ENCODE results near the gene OR6T1.
A peak's percentile ranks its signal among the peaks of the same experiment; 100 is the strongest.

OR6T1 gene, protein sequence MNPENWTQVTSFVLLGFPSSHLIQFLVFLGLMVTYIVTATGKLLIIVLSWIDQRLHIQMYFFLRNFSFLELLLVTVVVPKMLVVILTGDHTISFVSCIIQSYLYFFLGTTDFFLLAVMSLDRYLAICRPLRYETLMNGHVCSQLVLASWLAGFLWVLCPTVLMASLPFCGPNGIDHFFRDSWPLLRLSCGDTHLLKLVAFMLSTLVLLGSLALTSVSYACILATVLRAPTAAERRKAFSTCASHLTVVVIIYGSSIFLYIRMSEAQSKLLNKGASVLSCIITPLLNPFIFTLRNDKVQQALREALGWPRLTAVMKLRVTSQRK

DNA sequence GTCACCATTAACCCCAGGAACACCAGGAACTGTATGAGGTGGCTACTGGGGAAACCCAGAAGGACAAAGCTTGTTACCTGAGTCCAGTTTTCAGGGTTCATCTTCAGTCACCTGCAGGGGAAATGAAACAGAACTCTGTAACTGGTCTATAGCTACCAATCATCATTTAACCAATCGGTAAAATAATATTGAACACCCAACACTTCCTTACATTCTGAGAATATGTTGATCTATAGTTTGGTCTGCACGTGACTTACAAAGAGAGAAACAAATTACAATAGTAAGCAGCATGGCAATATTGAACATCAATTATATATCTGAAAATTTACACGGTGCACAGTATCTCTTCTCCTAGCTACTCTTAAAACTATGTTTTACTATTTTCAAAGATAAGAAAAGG lies at the start of gene OR6T1:
Gene OR6T1, minus strand, starts transcription at position 101 of the 400 bp plus-strand sequence. Its CDS starts 0 bp downstream, at position 101.
- DNase-seq = no peak

DNA sequence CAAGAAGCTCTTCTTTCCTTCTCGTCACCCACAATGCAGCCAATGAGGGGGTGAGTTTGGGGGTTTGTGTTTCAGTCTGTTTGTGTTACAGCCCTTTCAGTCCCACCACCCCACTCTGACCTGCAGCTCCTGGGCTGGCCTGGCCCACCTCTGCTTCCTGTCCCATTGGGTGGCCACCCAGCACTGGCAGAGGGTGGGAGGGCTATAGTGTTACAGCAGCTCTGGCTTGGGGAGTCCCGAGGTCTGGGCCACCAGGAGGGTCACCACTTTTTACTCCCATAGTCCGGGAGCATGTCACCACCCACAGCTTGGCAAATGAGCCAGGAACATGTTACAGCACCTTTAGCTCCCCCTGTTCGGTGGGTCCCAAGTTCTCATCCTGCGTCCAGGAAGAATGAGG lies 35.7 kb upstream of the OR6T1 start:
- no peak for DNase-seq

DNA sequence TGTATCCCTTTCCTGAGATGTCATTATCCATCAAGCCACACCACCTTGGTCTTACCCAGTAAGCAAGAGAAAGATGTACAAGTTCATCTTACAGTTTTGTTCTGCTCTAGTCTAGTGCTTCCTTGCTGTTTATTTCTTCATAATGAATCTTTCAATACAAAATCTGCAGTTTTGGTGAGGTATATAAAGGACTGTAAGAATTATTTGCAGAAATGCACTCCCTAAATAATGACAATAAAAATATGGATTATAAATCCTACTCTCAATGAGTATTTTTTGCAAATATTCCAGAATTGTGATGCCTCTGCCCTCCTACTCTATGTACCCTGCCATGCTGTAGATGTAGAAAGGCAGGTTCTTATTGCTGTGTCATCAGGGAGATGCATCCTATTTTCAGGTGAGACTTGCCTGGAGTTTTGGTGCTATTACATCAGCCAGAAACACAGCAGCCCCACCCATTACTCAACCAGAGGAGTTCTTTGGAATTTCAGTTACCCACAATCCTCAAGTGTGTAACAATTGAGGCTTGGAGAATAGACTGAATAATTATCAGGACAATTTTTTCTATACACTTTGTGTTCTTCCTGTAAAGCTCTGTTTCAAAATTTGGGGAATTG lies 34.2 kb upstream of the OR6T1 start, which contains the start of gene OR10S1:
Gene OR10S1, minus strand, starts transcription at position 51 of the 617 bp plus-strand sequence. CDS start 117 bp downstream, outside the sequence.
- no peak for DNase-seq

DNA sequence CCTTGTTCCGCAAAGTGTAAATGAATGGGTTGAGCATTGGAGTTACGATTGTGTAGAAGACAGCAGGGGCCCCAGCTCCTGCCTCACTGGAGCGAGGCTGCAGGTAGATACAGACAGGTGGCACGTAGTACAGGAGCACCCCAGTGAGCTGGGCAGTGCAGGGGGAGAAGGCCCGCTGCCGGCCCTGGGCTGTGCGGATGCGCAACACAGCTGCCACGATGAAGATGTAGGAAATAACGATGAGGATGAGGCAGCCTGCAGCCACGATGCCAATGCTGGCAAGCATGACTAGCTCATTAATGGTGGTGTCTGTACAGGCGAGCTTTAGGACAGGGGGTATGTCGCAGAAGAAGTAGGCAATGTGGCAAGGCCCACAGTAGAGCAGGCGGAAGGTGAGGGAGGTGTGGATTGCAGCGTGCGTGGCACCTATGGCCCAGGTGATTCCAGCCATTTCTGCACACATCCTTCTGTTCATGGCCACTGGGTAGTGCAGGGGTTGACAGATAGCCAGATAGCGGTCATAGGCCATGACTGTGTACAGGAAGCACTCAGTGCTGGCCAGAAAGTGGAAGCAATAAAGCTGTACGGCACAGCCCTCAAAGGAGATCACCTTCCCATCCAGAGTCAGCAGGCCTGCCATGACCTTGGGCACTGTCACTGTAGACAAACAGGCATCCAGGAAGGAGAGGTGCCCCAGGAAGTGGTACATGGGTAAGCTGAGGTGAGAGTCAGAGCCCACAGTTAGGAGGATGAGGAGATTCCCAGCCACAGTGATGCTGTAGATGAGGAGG lies 33.3 kb upstream of the OR6T1 start:
- no peak for DNase-seq

DNA sequence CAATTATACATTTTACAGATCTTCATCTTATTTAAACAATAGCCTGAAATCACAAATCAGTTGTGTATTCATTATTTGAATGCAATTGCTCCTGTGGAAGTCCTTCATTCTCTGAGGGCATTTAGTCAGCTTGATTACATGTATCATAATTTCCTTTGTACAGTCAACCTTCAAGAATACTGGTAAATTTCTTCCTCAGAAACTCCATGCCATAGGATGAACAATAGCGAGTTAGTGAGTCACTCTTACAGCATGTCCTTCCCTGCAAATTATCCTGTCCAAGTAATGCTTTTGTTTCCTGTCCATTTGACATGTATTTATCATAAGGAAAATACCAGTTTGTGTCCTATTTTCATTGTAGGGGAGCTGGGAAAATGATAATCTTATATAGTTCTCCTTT lies 30.2 kb upstream of the OR6T1 start:
- DNase-seq = no peak

DNA sequence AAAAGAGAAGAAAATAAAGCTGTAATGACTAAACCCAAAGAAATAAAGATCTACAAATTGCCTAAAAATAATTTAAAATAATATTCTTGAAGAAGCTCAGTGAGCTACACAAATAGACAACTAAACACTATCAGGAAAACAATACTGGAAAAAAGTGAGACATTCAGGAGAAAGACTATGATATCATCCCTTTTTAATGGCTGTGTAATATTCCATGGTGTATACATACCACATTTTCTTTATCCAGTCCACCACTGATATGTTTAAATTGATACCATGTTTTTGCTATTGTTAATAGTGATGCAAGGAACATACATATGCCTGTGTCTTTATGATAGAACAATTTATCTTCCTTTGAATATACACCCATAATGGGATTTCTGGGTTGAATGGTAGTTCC lies 13.1 kb upstream of the OR6T1 start:
- DNase-seq = no peak

DNA sequence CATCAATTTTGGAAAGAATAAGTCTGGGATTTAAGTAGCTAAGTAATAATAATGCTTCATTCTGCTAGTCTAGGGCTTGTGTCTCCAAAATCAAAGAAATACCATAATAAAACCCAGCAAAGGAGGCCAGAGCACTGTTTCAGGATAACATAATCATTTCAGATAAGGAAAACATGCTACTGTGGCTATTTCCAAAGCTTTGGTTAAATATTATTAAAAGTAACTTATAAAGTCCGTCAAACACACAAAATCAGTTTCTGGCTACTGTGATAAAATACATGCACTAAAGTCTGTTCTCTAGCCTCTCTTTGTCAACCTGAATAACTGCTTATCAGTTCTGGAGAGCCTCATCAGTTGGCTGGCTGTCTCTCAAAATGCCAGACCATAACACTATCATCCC lies 1.5 kb upstream of the OR6T1 start:
- no peak for DNase-seq

DNA sequence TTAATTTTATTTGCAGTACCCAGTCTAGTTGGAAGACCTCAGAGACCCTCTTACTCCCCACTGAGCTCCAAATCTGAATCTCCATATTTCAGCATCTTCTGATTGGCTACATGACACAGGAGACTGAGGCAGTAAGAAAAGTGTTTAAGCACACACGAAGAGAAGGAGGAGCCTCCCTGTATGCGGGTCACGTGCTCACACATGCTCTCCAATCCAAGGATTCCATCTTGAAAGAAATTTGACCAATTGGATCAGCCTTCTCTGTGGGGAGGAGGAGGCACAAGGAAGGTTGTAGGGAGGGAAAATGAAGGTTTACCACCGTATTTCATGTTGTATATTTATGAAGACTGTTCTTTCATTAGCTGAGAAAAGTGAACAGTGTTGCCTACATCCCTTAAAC lies 1.2 kb downstream of the OR6T1 start:
- DNase-seq = no peak

DNA sequence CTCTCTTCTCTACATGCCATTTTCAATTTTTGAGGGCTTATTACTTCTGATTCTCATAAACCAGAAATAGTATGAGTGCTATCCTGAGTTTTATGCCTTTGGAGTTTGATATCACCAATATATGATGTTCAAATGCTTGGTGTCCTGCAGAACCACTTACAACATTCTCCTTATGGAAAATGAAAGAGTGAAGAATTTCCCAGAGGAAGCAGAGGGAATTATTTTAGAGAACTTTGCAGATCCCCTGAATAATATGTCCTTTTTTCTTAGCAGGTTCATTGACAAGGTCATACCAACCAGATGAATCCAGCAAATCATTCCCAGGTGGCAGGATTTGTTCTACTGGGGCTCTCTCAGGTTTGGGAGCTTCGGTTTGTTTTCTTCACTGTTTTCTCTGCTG lies 4.3 kb downstream of the OR6T1 start, which contains the start of gene OR4D5:
Gene OR4D5, plus strand, starts transcription at position 301 of the 400 bp plus-strand sequence. Its CDS starts 0 bp downstream, at position 301.
- no peak for DNase-seq

DNA sequence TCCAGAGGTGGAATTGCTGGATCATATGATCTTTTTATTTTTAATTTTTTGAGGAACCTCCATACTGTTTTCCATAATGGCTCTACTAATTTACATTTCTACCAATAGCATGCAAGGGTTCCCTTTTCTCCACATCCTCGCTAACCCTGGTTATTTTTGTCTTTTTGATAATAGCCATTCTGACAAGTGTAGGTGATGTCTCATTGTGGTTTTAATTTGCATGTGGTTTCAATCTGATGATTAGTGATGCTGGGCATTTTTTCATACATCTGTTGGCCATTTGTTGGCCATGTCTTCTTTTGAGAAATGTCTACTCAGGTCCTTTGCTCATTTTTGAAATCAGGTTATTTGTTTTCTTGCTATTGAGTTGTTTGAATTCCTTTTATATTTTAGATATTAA lies 19.6 kb downstream of the OR6T1 start:
- no peak for DNase-seq

DNA sequence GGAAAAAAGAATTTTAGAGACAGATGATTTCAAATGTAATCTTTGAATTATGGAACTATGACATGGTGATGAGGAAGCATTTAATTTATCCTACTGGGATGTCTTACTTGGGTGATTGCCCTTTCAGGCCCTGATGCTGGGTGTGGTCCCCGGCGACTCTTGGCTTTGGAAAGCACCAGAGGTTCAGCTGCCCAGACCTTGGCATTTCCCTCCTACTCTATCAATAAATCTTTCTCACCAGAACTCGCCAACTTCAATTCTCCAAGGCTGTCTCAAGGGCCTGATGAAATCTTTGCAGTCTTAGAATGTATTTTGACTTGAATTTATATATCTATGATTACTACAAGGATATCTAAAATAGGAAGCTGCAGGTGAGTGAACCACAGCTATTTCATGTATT lies 22.7 kb downstream of the OR6T1 start:
- DNase-seq = no peak

DNA sequence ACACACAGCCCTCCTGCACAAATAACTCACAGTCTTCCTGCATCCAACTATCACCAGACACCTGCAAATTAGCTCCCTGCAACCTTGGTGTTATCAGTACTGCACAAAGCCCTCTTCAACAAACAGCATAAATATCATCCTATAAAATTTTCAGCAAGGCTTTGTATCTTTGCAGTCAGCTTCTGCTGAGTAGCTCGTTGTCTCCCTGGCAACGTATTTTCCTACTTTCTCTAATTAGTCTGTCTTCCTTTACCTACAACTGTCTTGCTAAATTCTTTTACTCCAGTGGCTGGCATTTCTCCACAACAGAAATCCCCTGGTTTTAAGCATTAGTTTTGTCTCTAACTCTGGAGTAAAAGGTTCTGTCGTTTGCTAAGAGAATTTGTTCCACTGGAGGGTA lies 37.8 kb downstream of the OR6T1 start:
- peak in 2 of 3 experiments; percentile 7 to 31 for DNase-seq

DNA sequence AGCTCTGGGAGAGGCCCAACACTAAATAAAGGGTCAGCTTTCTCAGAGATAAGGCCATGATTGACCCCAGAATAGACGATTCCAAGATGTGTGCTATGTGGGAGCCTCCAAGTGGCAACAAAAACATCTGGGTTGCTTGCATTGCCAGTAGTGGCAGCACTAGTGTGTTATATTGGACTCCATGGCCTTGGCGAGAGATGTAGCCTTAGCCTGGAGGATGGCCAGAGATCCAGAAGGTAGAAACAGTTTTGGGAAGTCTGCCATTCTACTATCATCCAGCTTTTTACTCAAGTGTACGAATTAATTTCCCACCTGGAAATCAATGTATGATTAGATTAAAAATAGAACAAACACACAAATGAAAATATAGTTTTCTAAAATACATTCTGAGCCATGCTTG lies 38.7 kb downstream of the OR6T1 start:
- DNase-seq = no peak

DNA sequence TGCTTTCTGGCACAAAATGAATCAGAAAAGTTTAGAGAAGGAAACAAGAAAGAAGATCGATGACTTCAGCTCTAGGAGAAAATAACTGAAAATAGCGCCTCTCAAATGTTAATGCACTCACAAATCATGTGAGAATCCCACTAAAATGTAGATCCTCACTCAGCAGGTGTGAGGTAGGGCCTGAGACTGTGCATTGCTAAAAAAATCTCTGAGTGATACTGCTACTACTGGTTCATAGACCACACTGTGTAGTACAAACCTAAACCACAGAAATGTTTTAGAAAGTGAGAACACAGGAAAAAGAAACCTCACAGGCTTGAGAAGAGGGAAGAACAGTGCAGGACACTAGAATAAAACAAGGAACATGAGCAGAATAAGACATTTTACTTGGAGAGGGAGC lies 39.7 kb downstream of the OR6T1 start:
- DNase-seq = no peak

DNA sequence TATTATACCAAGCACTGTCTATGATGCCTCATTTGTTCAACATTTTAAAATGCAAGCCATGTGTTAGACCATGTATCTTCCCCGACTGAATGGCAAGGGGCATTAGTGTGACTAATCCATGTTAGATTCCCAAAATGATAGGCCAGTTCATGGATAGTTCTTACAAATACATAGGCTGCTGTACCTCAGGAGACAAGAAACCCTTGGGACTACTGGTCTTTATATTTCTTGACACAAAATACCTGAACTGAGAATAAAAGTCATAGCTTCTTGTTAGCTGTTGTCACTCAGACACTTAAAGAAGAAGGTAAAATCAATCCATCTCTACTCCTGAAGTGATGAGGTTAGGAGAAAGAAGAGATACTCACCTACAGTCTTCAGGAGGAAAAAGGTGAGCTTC lies 41.8 kb downstream of the OR6T1 start, which contains the start of gene OR8D4:
Gene OR8D4, plus strand, starts transcription at position 301 of the 400 bp plus-strand sequence. CDS start 4,265 bp downstream, outside the sequence.
- no peak for DNase-seq

DNA sequence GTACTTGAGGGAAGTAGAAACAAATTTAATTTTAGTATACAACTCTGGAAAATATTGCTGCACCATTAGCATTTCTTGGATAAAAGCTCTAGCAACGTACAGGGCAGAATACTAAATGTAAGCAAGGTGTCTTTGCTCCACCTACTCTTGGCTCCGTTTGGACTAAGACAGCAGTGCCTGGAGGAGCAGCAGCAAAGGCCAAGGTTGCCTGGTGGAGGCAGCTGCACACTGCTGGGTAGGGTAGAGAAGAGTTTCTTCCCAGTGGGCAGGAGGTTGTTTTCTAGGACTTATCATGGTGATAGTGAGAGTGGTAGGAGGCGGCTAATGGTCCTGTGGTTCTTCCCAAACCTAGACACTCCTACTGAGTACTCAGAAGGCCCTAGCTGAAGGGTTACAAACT lies 43.8 kb downstream of the OR6T1 start:
- DNase-seq = no peak

All from NCI-H1417 (cell line).